ENCODE results near the gene ME3. TPM values are rescaled to one million over a fixed set of nuclear protein-coding genes. Genes with fewer than 3 reads are reported as not detected.

The ME3 gene
- total RNA-seq, 4 donors from 2014 or later = 1.9 to 11.0 (median 6.0) TPM

GRCh38 chr11:86468169-86468568, 204.2 kb downstream of the ME3 start:
- intact Hi-C loops (cut with DNase I; ENCODE audit: low total_unique reads) = no loop called here
- TF ChIP-seq, protein P1, sequence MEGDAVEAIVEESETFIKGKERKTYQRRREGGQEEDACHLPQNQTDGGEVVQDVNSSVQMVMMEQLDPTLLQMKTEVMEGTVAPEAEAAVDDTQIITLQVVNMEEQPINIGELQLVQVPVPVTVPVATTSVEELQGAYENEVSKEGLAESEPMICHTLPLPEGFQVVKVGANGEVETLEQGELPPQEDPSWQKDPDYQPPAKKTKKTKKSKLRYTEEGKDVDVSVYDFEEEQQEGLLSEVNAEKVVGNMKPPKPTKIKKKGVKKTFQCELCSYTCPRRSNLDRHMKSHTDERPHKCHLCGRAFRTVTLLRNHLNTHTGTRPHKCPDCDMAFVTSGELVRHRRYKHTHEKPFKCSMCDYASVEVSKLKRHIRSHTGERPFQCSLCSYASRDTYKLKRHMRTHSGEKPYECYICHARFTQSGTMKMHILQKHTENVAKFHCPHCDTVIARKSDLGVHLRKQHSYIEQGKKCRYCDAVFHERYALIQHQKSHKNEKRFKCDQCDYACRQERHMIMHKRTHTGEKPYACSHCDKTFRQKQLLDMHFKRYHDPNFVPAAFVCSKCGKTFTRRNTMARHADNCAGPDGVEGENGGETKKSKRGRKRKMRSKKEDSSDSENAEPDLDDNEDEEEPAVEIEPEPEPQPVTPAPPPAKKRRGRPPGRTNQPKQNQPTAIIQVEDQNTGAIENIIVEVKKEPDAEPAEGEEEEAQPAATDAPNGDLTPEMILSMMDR (IDR thresholded peaks at IDR 0.05) = no peak
- TF ChIP-seq POLR2A (IDR thresholded peaks at IDR 0.05) = no peak
- WGBS, 2 donors = 98 to 100% methylated on average over 1 of the region's 1 CpG
- no peak overlapping the region for H3K4me3 ChIP-seq (ENCODE audit: low read depth, poor library complexity, severe bottlenecking)
- no peak for DNase-seq (ENCODE audit: low spot score in 2 of 2)

DNA sequence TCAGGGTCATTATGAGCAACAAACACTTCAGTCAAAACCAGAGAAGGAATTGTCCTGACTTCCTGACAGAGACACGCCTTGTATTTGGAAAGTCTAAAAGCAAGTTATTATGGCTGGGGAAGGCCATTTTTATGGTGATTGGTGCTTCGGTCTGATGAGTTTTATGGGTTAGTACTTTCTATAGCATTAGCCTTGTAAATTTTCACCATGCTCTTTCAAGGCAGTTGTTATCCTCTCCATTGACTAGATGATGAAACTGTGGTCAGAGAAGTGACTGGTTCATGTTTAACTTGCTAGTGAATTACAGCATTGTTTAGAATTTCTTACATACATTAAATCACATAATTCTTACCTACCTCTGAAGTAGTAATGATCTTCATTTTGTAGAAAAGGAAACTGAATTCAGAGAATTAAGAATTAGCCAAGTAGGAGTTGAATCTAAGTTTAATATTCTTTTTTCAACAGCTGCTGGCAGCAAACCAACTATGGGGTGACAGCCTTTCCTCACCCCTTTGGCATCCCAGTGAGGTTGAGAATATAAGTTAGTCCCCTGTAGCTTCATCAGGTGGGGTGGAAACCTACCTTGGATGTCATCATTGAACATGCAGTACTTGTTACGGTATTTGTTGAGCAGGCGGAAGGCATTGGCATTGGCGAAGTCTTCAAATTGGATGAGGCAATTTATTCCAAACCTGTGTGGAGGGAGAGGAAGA, 207.8 kb downstream of the ME3 start:
- WGBS, 2 donors = 89 to 95% methylated on average over 5 of the region's 5 CpGs
- DNase-seq (ENCODE audit: low spot score in 2 of 2) = no peak
- H3K4me3 ChIP-seq (ENCODE audit: low read depth, poor library complexity, severe bottlenecking) = no peak overlapping the region
- TF ChIP-seq, protein P1 (IDR thresholded peaks at IDR 0.05) = no peak
- TF ChIP-seq POLR2A (IDR thresholded peaks at IDR 0.05) = no peak
- intact Hi-C loops (cut with DNase I; ENCODE audit: low total_unique reads) = no loop called here

DNA sequence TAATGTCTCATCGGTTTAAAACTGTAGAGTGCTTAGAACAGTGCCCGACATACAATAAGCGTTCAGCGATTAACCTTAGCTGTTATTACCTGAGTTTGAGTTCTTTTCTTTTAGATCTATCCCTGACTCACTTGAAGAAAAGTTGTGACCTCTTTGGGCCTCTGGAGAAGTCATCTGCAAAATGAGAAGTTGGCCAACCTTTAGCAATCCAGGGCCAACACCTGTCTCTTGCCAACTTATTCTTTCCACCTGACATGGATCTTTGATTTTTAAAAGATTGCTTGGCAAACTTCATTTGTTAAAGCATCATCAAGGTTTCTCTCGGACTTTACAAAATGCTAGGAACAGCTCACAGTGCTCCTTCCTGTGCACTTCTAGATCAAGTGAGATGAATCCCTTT, 208.5 kb downstream of the ME3 start:
- WGBS, 2 donors = 88 to 90% methylated on average over 5 of the region's 5 CpGs
- no peak for DNase-seq (ENCODE audit: low spot score in 2 of 2)
- intact Hi-C loops (cut with DNase I; ENCODE audit: low total_unique reads) = no loop called here

DNA sequence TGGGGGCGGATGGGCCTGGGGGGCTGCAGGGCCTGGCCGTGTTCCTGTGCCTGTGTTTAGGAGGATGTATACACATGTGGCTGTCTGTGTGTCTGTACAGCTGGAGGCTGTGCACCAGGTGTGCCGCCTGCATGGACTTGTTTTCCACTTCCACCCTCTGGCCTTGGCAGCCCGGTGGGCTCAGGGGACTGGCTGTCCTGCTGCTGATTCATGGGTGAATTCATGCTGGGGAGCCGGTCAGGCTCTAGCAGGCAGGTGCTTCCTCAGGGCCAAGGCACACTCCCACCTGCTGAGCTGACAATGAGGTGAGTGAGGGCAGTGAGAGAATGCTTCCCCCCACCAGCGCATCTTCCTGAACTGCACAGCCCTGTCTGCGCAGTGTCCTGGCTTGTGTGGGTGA, 209.3 kb downstream of the ME3 start:
- 74 to 85% methylated on average over 7 of the region's 7 CpGs for whole genome bisulfite sequencing, 2 donors
- DNase-seq (ENCODE audit: low spot score in 2 of 2) = peak in 1 of 2 donors; percentile 76
- intact Hi-C loops (cut with DNase I; ENCODE audit: low total_unique reads) = no loop called here
- TF ChIP-seq, protein P1 (IDR thresholded peaks at IDR 0.05) = no peak
- no peak for TF ChIP-seq POLR2A (IDR thresholded peaks at IDR 0.05)
- H3K4me3 ChIP-seq (ENCODE audit: low read depth, poor library complexity, severe bottlenecking) = no peak overlapping the region

More for the DNA sequence above, 208.5 kb downstream of the ME3 start:
- TF ChIP-seq POLR2A (IDR thresholded peaks at IDR 0.05) = no peak
- TF ChIP-seq, protein P1 (IDR thresholded peaks at IDR 0.05) = no peak
- H3K4me3 ChIP-seq (ENCODE audit: low read depth, poor library complexity, severe bottlenecking) = no peak overlapping the region

- DNase-seq (ENCODE audit: low spot score in 2 of 2) = no peak
- H3K4me3 ChIP-seq (ENCODE audit: low read depth, poor library complexity, severe bottlenecking) = no peak overlapping the region
- intact Hi-C loops (cut with DNase I; ENCODE audit: low total_unique reads) = no loop called here
- WGBS, 2 donors = 97 to 100% methylated on average over 1 of the region's 1 CpG
- TF ChIP-seq POLR2A (IDR thresholded peaks at IDR 0.05) = no peak
- TF ChIP-seq, protein P1 (IDR thresholded peaks at IDR 0.05) = no peak
These were observed 210.5 kb downstream of the ME3 start for GRCh38 chr11:86461892-86462291.

Data from lower leg skin (tissue), 4 donors.